Activated CD8-positive, alpha-beta memory T cell treated with anti-CD3 and anti-CD28 coated beads for 1 hour (primary cell): ENCODE results near the gene TNS1.

ENCODE experiments used
- DNase-seq, 2 donors: peaks; one replicate each; pipeline ENCODE4 v3.0.0-alpha.2; 2020; ENCODE audit warnings: low read depth in 1 of 2; ENCODE audit errors: extremely low read depth in 1 of 2

The TNS1 gene

GRCh38 chr2:217755027-217755745 is 247.6 kb downstream of the TNS1 start:
- no peak for DNase-seq

- DNase-seq, result no peak
These were observed 249.2 kb downstream of the TNS1 start for GRCh38 chr2:217753460-217754200.

- no peak for DNase-seq
These were observed 249.9 kb downstream of the TNS1 start for GRCh38 chr2:217752714-217753459.

GRCh38 chr2:217751952-217752351 is 250.8 kb downstream of the TNS1 start:
- DNase-seq, result no peak

- no peak for DNase-seq
These were observed 251.6 kb downstream of the TNS1 start for GRCh38 chr2:217751192-217751591.
